Upper lobe of right lung (tissue), 1 donor: Measurements from ENCODE around the gene AHI1. TPM values are rescaled to one million over a fixed set of nuclear protein-coding genes. Genes with fewer than 3 reads are reported as not detected.

ENCODE experiments used
- ATAC-seq: fragments of 200-7000 bp; cut with Tn5 transposase; one replicate; pipeline ENCODE4 v1.9.1; 2020; ENCODE audit warnings: mild to moderate bottlenecking, moderate library complexity
- DNase-seq: peaks from one replicate; pipeline ENCODE4 v3.0.0-alpha.2; 2020
- H3K27ac ChIP-seq: fragments of 200-600 bp; one replicate; pipeline ENCODE4 v1.8.0; 2022
- H3K27me3 ChIP-seq: fragments of 200-600 bp; one replicate; pipeline ENCODE4 v1.8.0; 2022; ENCODE audit warnings: mild to moderate bottlenecking
- H3K36me3 ChIP-seq: fragments of 200-600 bp; one replicate; pipeline ENCODE4 v1.8.0; 2022
- H3K4me1 ChIP-seq: fragments of 200-600 bp; one replicate; pipeline ENCODE4 v1.8.0; 2022
- H3K4me3 ChIP-seq: fragments of 200-600 bp; one replicate; pipeline ENCODE4 v1.8.0; 2022; ENCODE audit warnings: mild to moderate bottlenecking
- H3K9me3 ChIP-seq: fragments of 200-600 bp; one replicate; pipeline ENCODE4 v1.8.0; 2022
- CTCF ChIP-seq: fragments of 200-600 bp; IDR thresholded peaks from one replicate; pipeline ENCODE4 v1.8.0; 2022; ENCODE audit warnings: antibody characterized with exemption
- intact Hi-C: fragments of 100-400 bp; cut with DNase I; formaldehyde crosslinking; loops from one replicate; pipeline ENCODE4 v1.11.0; 2022
- total RNA-seq: library from RNA; stranded (reverse); fragmentation: NEBNext Ultra II Directional; extraction: Animal tissue kit (Norgen Biotek cat#: 25700); gene quantifications from one replicate; pipeline ENCODE4 v1.2.1, GENCODE V29; 2021
- donor health status: DM: no; HTN: yes; CAD: no; lungs with severe emphysema.

AHI1 gene
- total RNA-seq, 1 donor from 2014 or later, result 33.4 TPM

GRCh38 chr6:135280375-135281136 lies 217.0 kb downstream of the AHI1 start:
- intact Hi-C loops, result no loop called here
- ATAC-seq (peak; percentile 30), DNase-seq (no peak)
- Histone ChIP-seq H3K27me3 (no peaks in the 10 kb centered on the region), H3K27ac (no peak overlapping the region), H3K4me1 (no peaks in the 10 kb centered on the region), H3K9me3 (no peaks in the 10 kb centered on the region), H3K36me3 (no peaks in the 10 kb centered on the region), H3K4me3 (no peak overlapping the region)
- TF ChIP-seq CTCF, result no peak

- no peaks in the 10 kb centered on the region for H3K36me3 ChIP-seq
- ATAC-seq (no peak), DNase-seq (no peak)
- no peak for TF ChIP-seq CTCF
- H3K9me3 ChIP-seq, result no peaks in the 10 kb centered on the region
- H3K27me3 ChIP-seq, result no peaks in the 10 kb centered on the region
- H3K4me1 ChIP-seq, result no peaks in the 10 kb centered on the region
- no peak overlapping the region for H3K4me3 ChIP-seq
- no peak overlapping the region for H3K27ac ChIP-seq
- intact Hi-C loops, result no loop called here
Observed at GRCh38 chr6:135277422-135277821, 220.1 kb downstream of the AHI1 start.

- ATAC-seq (no peak), DNase-seq (no peak)
- no peaks in the 10 kb centered on the region for H3K9me3 ChIP-seq
- H3K27ac ChIP-seq, result no peak overlapping the region
- H3K4me1 ChIP-seq, result no peaks in the 10 kb centered on the region
- no peaks in the 10 kb centered on the region for H3K27me3 ChIP-seq
- no peak for TF ChIP-seq CTCF
- no peaks in the 10 kb centered on the region for H3K36me3 ChIP-seq
- intact Hi-C loops, result no loop called here
- no peak overlapping the region for H3K4me3 ChIP-seq
Observed at GRCh38 chr6:135274561-135275293, 222.8 kb downstream of the AHI1 start.

GRCh38 chr6:135271626-135272025 lies 225.9 kb downstream of the AHI1 start:
- Histone ChIP-seq H3K4me1 (no peaks in the 10 kb centered on the region), H3K4me3 (no peak overlapping the region), H3K27ac (no peak overlapping the region), H3K36me3 (no peaks in the 10 kb centered on the region), H3K27me3 (no peaks in the 10 kb centered on the region), H3K9me3 (no peaks in the 10 kb centered on the region)
- intact Hi-C loops, result no loop called here
- ATAC-seq (no peak), DNase-seq (no peak)
- TF ChIP-seq CTCF, result no peak

GRCh38 chr6:135270676-135271536 lies 226.6 kb downstream of the AHI1 start:
- ATAC-seq, result peak; percentile 95
- no peak overlapping the region for H3K4me3 ChIP-seq
- intact Hi-C loops, result no loop called here
- peak overlapping the region; percentile 48 for H3K27ac ChIP-seq
- TF ChIP-seq CTCF, result no peak
- no peaks in the 10 kb centered on the region for H3K36me3 ChIP-seq
- H3K4me1 ChIP-seq, result no peaks in the 10 kb centered on the region
- H3K27me3 ChIP-seq, result no peaks in the 10 kb centered on the region
- H3K9me3 ChIP-seq, result no peaks in the 10 kb centered on the region
- peak; percentile 80 for DNase-seq
